Subcutaneous abdominal adipose tissue (tissue), 5 donors: ENCODE results near the gene KRT79.

Source experiments
- H3K27ac ChIP-seq: one replicate; pipeline ENCODE4 v1.7.0; 2013; ENCODE audit warnings: low read depth, mild to moderate bottlenecking, inconsistent platforms, low read length, moderate library complexity
- H3K27me3 ChIP-seq, 5 donors: one replicate each; pipeline ENCODE4 v1.7.0; 2013; ENCODE audit warnings: low read length in 5 of 5, inconsistent platforms in 1 of 5; ENCODE audit not compliant: control insufficient read depth in 5 of 5, insufficient read depth in 4 of 5
- H3K36me3 ChIP-seq, 5 donors: one replicate each; pipeline ENCODE4 v1.7.0; 2013; ENCODE audit warnings: low read length in 5 of 5; ENCODE audit not compliant: control insufficient read depth in 5 of 5, insufficient read depth in 5 of 5
- H3K4me1 ChIP-seq, 5 donors: one replicate each; pipeline ENCODE4 v1.7.0; 2013; ENCODE audit warnings: low read length in 5 of 5, mild to moderate bottlenecking in 3 of 5, moderate library complexity in 1 of 5; ENCODE audit not compliant: control insufficient read depth in 5 of 5, insufficient read depth in 5 of 5
- H3K4me3 ChIP-seq, 5 donors: one replicate each; pipeline ENCODE4 v1.7.0; 2013; ENCODE audit warnings: low read length in 5 of 5, low read depth in 1 of 5
- H3K9ac ChIP-seq, 5 donors: one replicate each; pipeline ENCODE4 v1.7.0; 2013; ENCODE audit warnings: low read length in 5 of 5, mild to moderate bottlenecking in 4 of 5, moderate library complexity in 3 of 5
- H3K9me3 ChIP-seq, 5 donors: one replicate each; pipeline ENCODE4 v1.7.0; 2013; ENCODE audit warnings: low read length in 5 of 5; ENCODE audit not compliant: control insufficient read depth in 5 of 5
- donor health status: healthy.
- donor health status: healthy.
- donor health status: healthy.
- donor health status: healthy.
- donor health status: healthy.

Gene KRT79

DNA sequence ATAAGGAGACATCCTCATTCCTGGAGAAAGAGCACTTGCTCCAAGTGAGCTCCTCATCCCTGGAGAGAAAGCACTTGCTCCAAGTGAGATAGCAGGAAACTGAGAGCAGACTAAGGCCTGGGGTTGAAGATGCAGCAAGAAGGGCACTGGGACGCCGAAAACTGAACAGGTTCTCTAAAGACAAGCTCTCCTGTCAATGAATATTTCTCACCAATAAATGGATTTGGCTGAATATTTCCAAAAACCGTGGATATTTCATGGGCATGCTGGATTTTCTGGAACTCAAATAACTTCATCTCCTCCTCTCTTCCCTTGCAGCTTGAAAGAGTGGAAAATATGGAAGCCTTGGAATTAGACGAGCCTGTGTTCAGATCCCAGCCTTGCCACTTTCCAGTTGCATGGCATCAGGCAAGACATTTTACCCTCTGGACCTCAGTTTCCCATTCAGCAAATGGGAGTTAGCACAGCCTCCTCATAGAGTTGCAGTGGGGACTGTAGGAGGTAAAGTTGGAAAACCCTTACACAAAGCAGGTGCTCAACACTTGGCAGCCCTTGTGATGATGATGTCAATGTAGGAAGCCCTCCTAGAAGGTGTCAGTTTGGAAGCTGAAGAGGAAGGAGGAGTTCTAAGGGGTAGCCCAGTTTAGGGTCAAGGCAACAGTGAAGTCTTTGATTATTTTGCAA is 52.6 kb downstream of the KRT79 start:
- no peak overlapping the region for H3K9ac ChIP-seq
- peaks cover 3 to 5% (median 4%) of the 10 kb centered on the region in 5 donors for H3K27me3 ChIP-seq
- H3K4me1 ChIP-seq = no peaks in the 10 kb centered on the region
- H3K36me3 ChIP-seq = no peaks in the 10 kb centered on the region
- H3K27ac ChIP-seq = no peak overlapping the region
- H3K4me3 ChIP-seq = no peak overlapping the region
- H3K9me3 ChIP-seq = peaks cover 0 to 3% (median 0%) of the 10 kb centered on the region in 5 donors

DNA sequence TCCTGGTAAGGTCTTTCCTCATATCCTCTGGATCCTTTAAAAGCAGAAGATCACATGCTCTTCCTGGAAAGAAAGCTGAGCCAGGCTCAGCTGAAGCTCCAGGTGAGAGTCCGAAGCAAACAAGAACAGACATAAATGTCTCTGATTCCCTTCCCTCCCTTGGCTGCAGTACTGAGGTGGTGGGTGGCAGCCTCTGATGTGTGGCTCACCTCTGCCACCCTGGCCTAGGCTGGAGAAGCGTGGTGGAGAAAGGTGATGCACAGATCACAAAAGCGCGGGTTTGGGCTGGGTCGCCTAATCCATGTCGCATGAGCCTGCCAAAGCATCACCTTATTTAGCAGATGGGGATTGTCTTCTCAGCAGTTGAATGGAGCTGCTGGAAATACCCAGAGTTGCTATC is 54.2 kb downstream of the KRT79 start:
- H3K27me3 ChIP-seq = peaks cover 3 to 5% (median 4%) of the 10 kb centered on the region in 5 donors

DNA sequence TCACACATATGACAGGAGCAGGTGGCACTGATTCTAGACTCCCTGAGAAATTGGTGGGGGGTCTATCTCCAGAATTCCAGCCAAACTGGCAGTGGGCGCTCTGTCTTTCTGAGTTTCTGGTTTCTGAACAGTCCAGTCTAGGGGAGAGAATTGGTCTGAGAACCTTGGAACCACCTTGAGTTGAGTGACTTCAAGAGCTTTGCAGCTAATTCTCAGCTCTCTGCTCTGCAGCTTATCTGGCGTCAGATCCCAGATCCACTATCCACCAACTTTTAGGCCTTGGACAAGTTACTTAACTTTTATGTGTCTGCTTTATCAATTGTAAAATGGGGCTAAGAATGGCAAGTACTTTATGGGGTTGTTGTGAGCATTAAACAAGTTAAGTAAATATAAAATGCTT is 55.3 kb downstream of the KRT79 start:
- Histone ChIP-seq H3K36me3 (no peaks in the 10 kb centered on the region), H3K9ac (no peak overlapping the region), H3K4me1 (no peaks in the 10 kb centered on the region), H3K27me3 (peaks cover 0 to 4% (median 1%) of the 10 kb centered on the region in 5 donors), H3K9me3 (no peaks in the 10 kb centered on the region), H3K27ac (no peak overlapping the region), H3K4me3 (no peak overlapping the region)

More for the DNA sequence above, 54.2 kb downstream of the KRT79 start:
- Histone ChIP-seq H3K4me1 (no peaks in the 10 kb centered on the region), H3K4me3 (no peak overlapping the region), H3K27ac (no peak overlapping the region), H3K9ac (no peak overlapping the region), H3K9me3 (no peaks in the 10 kb centered on the region), H3K36me3 (no peaks in the 10 kb centered on the region)

DNA sequence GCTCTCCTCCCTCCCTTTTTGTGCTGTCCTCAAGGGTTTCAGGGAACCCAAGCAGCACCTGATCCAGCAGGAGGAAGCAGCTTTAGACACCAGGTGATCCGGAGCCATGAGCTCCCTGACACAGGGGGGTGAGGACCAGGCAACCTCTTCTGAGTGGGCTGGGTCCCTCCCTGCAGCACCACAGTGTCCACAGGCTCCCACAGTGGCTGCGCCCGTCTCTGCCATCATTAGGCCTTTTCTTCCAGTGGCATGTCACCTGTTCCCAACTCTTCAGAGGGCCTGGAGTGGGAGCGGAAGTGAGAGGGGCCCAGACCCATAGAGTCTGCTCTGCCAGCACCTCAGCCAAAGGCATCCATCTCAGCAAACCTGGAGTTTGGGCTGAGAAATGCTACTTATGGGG is 56.5 kb downstream of the KRT79 start:
- Histone ChIP-seq H3K4me1 (no peaks in the 10 kb centered on the region), H3K27ac (no peak overlapping the region), H3K27me3 (peaks cover 0 to 4% (median 4%) of the 10 kb centered on the region in 5 donors), H3K9me3 (no peaks in the 10 kb centered on the region), H3K4me3 (no peak overlapping the region), H3K36me3 (no peaks in the 10 kb centered on the region), H3K9ac (no peak overlapping the region)

DNA sequence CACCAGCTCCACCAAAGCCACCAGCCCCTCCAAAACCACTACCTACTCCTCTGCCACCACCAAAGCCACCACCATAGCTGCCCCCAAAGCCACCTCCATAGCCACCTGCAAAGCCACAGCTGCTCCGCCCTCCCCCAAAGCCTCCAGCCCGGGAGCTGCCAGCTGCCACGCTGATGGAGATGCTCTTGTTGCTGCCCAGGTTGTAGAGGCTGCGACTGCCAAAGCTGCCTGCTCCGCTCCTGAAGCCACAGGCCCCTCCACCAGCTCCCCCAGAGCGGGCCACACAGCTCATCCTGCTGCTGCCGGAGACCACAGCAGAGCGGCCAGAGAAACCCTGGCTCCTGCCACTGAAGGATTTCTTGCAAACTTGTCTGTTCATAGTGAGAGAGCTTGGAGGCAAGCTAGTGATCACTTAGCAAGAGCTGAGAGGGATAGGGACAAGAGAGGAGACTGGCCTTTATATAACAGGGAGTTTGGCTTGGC is 57.2 kb downstream of the KRT79 start, which contains the start of gene KRT76:
Gene KRT76 (minus strand): TSS at position 433 of the 483 bp plus-strand sequence. CDS start 54 bp downstream, at position 379.
- H3K27ac ChIP-seq = no peak within 1 kb of the TSS
- no peaks in the 10 kb centered on the region for H3K9me3 ChIP-seq
- no peak within 1 kb of the TSS for H3K4me3 ChIP-seq
- H3K27me3 ChIP-seq = peaks cover 0 to 4% (median 4%) of the 10 kb centered on the region in 5 donors
- no peak within 1 kb of the TSS for H3K9ac ChIP-seq
- no peaks in the 10 kb centered on the region for H3K36me3 ChIP-seq
- no peaks in the 10 kb centered on the region for H3K4me1 ChIP-seq

DNA sequence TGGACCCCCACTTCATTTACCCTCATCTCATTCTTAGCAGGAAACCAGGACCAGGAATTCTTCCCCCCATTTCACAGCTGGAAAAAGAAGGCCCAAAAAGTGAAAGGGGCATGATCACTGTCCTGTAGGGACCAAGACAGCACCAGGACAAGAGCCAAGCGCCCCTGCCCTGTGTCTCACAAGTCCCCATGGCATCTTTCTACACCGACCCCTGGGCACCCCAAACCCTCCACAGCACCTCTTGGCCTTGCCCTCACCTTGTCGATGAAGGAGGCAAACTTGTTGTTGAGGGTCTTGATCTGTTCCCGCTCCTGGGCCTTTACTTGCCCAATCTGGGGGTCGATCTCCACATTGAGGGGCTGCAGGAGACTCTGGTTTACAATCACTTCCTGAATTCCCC is 57.7 kb downstream of the KRT79 start:
- Histone ChIP-seq H3K9ac (no peak overlapping the region), H3K27me3 (peaks cover 0 to 4% (median 4%) of the 10 kb centered on the region in 5 donors), H3K4me3 (no peak overlapping the region), H3K27ac (no peak overlapping the region), H3K4me1 (no peaks in the 10 kb centered on the region), H3K36me3 (no peaks in the 10 kb centered on the region), H3K9me3 (no peaks in the 10 kb centered on the region)

DNA sequence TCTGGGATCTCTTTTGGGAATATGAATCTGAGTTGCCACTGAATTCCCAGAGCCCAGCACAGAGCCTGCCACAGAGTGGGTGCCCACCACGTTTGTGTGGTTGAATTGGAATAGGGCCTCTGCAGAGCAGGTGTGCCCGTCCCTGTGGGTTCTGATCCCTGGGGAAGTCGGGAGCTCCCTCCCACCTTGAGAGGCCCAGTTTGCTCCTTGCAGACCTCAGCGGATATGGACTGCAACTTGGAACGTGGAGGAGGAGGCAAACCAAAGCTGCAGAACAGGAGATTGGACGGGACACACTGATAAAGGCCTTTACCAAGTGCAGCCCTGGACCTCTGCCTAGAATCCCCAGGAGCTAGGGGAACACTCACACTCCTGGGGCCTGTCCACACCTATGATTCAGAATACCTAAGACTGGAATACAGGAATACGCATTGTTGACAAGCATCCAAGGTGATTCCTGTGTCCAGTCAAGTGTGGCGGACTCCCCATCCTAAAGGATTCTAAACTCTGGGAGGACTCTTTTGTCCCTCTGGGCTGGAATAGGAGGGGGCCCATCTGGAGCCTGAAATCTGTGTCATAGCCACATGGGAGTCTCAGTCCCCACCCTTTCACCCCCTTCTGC is 59.4 kb downstream of the KRT79 start:
- no peak overlapping the region for H3K27ac ChIP-seq
- H3K36me3 ChIP-seq = no peaks in the 10 kb centered on the region
- H3K9me3 ChIP-seq = no peaks in the 10 kb centered on the region
- no peak overlapping the region for H3K9ac ChIP-seq
- H3K27me3 ChIP-seq = peaks cover 0 to 5% (median 0%) of the 10 kb centered on the region in 5 donors
- no peaks in the 10 kb centered on the region for H3K4me1 ChIP-seq
- no peak overlapping the region for H3K4me3 ChIP-seq

DNA sequence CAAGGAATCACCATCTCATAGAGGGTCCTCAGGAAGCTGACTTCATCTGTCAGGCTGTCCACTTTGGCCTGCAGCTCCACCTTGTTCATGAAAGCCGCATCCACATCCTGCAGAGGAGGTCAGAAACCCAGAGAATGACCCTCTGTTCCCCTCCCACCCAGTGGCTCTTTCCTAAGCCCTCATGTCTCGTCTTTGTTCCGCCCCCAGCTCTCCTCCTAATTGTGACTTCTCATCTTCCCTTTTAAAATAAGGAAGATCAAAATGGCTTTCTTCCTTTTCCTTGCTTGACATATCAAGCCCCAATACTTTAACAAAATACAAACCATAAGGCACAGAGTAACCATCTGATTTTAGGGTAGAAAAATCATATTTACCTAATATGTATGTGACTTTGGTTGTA is 61.3 kb downstream of the KRT79 start:
- no peaks in the 10 kb centered on the region for H3K9me3 ChIP-seq
- H3K27ac ChIP-seq = no peak overlapping the region
- H3K9ac ChIP-seq = no peak overlapping the region
- no peaks in the 10 kb centered on the region for H3K36me3 ChIP-seq
- no peak overlapping the region for H3K4me3 ChIP-seq
- H3K4me1 ChIP-seq = no peaks in the 10 kb centered on the region
- peaks cover 0 to 8% (median 0%) of the 10 kb centered on the region in 5 donors for H3K27me3 ChIP-seq

DNA sequence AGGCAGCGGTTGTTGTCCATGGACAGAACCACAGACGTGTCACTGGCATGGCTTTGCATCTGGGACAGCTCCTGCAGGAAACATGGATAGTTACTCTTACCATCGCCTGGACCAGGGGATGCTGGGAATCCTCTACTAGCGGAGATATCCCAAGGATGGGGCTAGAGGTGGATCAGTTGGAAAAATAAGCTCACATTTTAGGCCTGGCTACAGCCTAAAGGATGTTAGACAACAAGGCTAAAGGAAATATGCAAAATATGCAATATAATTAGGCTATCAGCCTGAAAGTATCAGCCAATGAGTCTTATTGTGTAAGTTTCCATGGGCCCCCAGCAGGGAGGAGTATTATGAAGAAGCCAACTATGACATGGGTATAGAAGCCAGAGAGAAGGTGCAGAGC is 61.9 kb downstream of the KRT79 start:
- no peak overlapping the region for H3K27ac ChIP-seq
- H3K4me1 ChIP-seq = no peaks in the 10 kb centered on the region
- no peak overlapping the region for H3K9ac ChIP-seq
- no peaks in the 10 kb centered on the region for H3K36me3 ChIP-seq
- peaks cover 0 to 8% (median 0%) of the 10 kb centered on the region in 5 donors for H3K27me3 ChIP-seq
- H3K9me3 ChIP-seq = no peaks in the 10 kb centered on the region
- no peak overlapping the region for H3K4me3 ChIP-seq

DNA sequence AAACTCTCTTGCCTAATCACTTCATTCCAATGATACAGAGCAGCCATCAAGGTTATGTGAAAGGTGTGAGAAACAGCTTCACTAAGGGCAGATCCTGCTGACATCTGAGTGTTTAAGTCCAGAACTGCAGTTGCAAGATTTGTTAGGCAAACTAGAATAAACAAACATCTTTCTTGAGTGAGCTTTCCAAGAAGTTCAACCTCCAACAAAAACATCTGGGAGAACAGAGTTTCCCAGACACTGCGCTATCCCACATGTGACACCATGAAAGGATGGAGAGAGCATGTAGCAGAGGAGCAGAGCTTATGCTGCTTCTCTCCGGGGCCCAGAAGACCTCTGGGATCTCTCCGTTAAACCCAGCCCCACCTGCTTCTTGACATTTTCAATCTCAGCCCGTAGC is 62.6 kb downstream of the KRT79 start:
- Histone ChIP-seq H3K27ac (no peak overlapping the region), H3K36me3 (no peaks in the 10 kb centered on the region), H3K9ac (no peak overlapping the region), H3K4me1 (no peaks in the 10 kb centered on the region), H3K27me3 (peaks cover 0 to 8% (median 0%) of the 10 kb centered on the region in 5 donors), H3K4me3 (no peak overlapping the region), H3K9me3 (no peaks in the 10 kb centered on the region)
